Non-pigmented ciliary epithelial cell (primary cell): ENCODE measurements around the gene STIMATE.

Experiments used
- DNase-seq: peaks from one replicate; pipeline ENCODE4 v3.0.0-alpha.2; 2010; ENCODE audit warnings: low read depth

STIMATE gene

DNA sequence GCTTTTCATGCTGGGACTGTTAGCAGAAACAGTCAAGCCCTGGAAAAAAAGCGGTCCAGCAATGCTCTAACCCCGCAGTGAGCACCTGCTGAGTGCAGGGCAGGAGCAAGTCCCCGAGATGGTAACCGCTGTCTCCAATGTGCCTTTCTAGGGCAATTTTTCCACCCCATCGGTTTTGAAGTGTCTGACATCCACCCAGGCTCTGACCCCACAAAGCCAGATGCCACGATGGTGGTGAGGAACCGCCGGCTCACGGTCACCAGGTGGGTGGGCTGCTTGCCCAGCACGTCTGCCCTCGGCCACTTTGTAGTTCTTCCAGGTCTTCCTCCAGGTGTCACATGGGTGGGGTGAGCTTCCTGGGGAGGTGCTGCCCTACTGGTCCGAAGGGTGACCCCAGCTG is 106.0 kb downstream of the STIMATE start:
- DNase-seq, result no peak

DNA sequence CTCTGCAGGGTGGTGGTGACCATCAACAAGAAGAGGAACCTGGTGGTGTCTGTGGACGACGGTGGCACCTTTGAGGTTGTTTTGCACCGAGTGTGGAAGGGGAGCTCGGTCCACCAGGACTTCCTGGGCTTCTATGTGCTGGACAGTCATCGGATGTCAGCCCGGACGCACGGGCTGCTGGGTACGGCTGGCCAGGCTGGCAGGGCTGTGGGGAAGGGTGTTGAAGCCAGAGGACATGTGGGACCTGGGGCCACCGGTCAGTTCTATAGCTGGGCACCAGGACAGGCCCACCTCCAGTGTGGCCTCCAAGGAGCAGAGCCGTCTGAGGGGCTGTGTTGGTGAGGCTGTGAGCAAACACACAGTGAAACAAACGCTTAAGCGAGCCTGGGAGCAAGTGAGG is 106.6 kb downstream of the STIMATE start:
- DNase-seq, result no peak

DNA sequence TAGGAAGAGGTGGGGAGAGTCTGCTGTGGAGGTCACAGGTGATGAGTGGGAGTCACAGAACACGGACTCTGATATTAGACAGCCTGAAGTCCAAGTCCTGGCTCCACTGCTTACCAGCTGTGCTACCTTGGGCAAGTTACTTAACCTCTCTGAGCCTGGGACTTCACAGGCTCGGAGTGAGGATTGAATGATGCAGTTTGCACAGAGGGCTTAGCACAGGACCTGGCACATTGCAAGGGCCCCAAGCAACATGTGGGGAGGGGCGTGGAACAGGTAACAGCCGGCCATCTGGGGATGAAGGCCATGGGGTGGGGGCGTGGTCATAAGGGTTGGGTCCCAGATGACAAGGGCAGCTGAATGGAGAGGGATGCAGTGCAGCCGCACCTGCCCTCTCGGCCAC is 107.0 kb downstream of the STIMATE start:
- DNase-seq, result no peak

DNA sequence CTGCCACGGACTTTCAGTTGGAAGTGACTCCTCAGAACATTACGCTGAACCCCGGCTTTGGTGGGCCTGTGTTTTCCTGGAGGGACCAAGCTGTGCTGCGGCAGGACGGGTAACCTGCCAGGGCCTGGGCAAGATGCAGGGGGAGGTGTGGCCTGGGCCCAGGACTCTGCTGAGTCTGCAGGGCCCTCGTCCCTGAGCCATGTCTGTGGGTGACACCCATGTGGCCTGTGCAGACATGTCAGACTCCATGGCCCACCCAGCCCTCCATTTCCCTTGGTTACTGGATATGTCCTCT is 107.7 kb downstream of the STIMATE start:
- no peak for DNase-seq

DNA sequence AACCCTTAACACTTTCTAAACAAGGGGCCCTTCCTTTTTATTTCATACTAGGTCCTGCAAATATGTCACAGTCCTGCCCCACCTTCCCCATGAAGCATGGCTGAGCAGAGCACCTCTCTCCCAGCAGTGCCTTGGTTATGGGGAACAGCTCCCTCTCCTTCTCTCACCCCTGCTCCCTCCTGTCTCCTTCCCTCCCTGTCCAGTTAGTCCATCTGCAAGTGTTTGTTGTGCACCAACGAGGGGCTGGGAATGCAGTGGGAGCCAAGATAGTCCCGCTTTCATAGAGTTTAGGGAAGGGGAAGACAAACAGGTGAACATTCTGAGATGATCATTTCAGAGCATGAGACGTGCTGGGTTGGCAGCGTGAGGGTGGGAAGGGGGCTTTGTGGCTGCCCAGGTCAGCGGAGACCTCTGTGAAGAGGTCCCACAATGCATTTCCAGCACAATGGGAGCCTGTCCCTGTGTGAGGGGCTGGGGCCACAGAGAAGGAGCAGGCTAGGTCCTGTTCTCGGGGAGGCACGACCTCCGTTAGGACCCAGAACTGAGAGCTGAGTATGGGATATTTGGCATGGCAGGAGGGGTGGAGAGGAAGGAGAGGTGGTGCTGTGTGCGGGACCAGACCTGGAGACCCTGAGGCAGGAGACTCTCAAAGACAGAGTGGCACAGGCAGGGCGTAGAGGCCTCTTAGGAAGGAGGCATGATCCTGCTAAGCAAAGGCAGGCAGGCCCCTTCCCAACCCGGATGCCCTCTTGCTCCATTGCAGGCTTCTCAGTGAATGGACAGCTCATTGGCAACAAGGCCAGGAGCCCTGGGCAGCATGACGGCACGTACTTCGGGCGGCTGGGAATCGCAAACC is 108.2 kb downstream of the STIMATE start:
- no peak for DNase-seq

DNA sequence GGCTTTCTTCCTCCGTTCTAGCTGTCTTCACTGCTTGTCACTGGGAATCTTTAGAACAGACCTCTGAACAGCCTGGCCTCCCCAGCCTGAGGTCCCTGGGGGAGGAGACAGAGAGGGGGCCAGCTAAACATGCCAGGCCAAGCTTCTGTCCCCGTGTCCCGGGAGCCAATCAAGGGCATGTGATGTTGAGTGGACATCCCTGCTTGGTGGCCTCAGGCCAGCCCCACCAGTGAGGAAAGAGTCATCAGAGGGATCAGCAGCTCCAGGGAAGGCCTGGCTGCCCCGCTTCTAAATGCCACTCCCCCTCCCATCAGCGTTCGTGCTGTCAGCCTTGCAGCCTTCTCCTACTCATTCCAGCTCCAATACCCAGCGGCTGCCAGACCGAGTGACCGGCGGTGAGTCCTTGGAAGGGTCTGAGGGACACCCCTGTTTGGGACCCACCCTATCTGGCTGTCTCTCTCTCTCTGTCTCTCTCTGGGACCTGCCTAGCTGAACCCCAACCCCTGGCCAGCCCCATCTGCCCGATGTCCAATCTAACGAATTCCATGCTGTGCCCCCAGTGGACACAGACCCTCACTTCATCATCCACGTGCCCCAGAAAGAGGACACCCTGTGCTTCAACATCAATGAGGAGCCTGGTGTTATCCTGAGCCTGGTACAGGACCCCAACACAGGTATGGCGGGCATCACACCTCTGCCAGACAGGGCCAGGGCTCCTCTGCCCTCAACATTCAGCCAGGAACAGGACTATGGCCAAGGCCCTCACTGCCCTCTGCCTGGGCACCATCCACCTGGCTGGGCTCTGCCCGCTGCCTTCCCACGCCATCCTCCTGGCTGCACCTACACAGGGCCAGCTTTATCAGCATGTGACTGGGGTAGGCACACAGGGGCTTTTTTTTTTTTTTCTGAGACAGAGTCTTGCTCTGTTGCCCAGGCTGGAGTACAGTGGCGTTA is 109.4 kb downstream of the STIMATE start:
- DNase-seq, result no peak

DNA sequence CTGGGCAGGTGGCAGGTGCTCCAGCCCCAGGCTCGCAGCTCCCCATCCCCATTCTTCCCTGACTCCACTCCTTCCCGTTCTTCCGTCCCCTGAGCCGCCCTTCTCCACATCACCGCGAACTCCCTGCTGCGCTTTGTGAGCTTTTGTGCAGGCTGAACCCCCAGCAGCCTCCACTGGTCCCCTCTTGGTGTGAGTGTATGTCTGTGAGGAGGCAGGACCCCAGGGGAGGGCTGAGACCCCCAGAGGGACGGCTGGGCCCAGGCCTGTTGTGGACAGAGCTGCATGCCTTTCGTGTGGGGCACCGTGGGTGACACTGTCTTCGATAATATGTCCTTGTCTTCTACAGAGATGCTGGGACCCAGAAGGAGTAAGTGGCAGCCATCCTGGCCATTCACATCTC is 110.1 kb downstream of the STIMATE start:
- DNase-seq, result no peak
